KOPT-K1 (cell line): ENCODE measurements around the gene ZDHHC17.
"Not testable (repeated sequence)": the region's sequence is repeated elsewhere in the genome, so short reads cannot be mapped to it uniquely, and the experiment has no call there.

Experiments
- H3K27ac ChIP-seq: fragments of 200-600 bp; sonication (generic); 2 replicates; pipeline ENCODE4 v1.5.1; 2016; ENCODE audit warnings: antibody characterized with exemption, mild to moderate bottlenecking, low read depth, low read length; ENCODE audit not compliant: poor library complexity, severe bottlenecking
- H3K36me3 ChIP-seq: fragments of 200-600 bp; sonication (generic); 2 replicates; pipeline ENCODE4 v1.5.1; 2017; ENCODE audit warnings: antibody characterized with exemption, mild to moderate bottlenecking, low read length, moderate library complexity; ENCODE audit not compliant: insufficient read depth
- H3K9me3 ChIP-seq: fragments of 200-600 bp; sonication (generic); 2 replicates; pipeline ENCODE4 v1.5.1; 2017; ENCODE audit warnings: antibody characterized with exemption, low read length, mild to moderate bottlenecking; ENCODE audit not compliant: insufficient read depth, poor library complexity, severe bottlenecking

Gene ZDHHC17, protein sequence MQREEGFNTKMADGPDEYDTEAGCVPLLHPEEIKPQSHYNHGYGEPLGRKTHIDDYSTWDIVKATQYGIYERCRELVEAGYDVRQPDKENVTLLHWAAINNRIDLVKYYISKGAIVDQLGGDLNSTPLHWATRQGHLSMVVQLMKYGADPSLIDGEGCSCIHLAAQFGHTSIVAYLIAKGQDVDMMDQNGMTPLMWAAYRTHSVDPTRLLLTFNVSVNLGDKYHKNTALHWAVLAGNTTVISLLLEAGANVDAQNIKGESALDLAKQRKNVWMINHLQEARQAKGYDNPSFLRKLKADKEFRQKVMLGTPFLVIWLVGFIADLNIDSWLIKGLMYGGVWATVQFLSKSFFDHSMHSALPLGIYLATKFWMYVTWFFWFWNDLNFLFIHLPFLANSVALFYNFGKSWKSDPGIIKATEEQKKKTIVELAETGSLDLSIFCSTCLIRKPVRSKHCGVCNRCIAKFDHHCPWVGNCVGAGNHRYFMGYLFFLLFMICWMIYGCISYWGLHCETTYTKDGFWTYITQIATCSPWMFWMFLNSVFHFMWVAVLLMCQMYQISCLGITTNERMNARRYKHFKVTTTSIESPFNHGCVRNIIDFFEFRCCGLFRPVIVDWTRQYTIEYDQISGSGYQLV

DNA sequence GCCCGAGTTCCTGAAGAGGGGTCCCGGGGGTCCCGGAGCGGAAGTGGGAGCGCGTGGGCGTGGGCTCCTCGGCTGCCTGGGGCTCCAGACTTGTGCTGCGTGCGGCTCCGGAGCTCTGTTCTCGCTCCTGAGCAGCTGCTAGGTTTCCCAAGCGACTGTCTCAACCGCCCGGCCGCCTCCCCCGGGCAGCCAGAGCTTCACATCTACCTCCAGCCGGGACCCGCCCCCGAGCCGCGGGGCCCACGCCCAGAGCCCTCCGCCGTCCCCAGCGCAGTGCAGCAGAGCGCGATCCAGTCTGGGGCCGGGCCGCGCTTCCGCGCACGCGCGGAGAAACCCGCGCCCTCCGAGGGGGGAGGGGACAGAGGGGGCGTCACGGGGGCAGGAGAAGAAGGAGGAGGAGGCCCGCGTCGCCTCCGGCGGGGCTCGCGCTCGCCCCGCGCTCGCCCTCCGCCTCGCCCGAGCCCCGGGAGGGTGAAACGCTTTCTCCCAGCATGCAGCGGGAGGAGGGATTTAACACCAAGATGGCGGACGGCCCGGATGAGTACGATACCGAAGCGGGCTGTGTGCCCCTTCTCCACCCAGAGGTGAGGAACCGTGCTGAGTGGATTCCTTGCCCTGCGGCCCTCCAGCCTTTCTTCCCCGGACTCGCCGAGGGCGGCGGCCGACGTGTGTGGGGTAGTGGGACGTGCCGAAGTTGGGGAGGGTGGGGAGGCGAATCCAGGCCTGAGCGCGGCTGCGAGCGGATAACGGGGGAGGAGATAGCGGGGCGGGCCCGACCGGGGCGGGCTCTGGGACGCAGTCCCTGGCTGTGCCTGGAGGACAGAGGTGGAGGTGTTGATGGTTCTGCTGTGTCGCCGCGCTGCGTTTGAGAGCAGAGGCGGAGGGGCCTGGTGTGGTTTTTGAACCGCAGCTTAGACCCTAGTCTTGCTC is at the start of gene ZDHHC17:
TSS of gene ZDHHC17 (plus strand) at position 370 of the 930 bp plus-strand sequence. CDS start at position 492, 122 bp downstream.
- Histone ChIP-seq H3K36me3 (no peaks in the 10 kb centered on the region), H3K9me3 (no peaks in the 10 kb centered on the region)

DNA sequence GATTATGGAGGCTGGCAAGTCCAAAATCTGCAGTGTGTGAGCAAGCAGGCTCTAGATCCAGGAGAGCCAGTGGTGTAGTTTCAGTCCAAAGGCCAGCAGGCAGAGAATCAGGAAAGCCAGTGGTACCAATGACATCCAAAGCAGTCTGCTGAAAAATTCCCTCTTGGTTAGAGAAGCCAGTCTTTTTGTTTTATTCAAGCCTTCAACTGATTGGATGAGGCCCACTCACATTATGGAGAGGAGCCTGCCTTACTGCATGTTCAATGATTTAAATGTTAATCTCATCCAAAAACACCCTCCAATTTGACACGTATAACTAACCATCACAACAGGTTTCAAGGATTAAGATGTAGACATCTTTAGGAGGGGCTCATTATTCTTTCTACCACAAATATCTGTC is 49.5 kb upstream of the ZDHHC17 start:
- Histone ChIP-seq H3K36me3 (no peaks in the 10 kb centered on the region), H3K27ac (no peak overlapping the region)

More for the DNA sequence above, at the start of gene ZDHHC17:
- peak within 1 kb of the TSS; percentile 92 for H3K27ac ChIP-seq

DNA sequence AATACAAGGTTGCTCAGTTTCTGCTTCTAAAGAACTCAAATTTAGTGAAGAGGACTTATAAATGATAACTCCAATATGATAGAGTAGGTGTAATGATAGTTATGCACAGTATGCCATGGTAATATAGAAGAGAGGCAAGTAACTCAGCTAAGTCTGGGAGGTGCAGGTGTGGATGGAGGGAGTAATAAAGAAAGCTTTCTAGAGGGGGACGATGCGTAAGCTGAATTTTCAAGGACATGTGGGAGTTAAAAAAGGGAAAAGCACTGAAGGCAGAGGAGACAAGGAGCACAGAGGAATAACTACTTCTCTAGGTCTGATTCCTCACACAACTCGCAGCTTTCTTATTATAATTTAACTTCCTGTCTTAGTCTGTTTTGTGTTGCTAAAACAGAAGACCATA is 49.1 kb upstream of the ZDHHC17 start:
- H3K9me3 ChIP-seq, result no peaks in the 10 kb centered on the region
- no peak overlapping the region for H3K27ac ChIP-seq
- no peaks in the 10 kb centered on the region for H3K36me3 ChIP-seq

More for the DNA sequence above, 49.5 kb upstream of the ZDHHC17 start:
- H3K9me3 ChIP-seq, result no peaks in the 10 kb centered on the region

DNA sequence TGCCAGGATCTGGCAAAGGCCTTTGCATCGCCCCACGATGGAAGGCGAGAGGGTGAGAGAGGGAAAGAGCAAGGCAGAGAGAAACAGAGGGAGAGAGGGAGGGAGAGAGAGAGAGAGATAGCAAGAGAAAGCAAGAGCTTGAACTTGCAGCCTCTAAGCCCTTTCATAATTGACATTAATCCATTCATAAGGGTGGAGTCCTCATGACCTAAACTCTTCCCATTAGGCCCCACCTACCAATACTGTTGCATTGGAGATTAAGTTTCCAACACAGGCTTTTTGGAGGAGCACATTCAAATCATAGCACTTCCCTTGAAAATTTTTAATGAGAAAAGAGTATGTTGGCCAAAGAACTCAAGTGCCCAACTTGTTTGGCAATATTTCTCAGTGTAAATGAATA is 48.6 kb upstream of the ZDHHC17 start:
- Histone ChIP-seq H3K27ac (no peak overlapping the region), H3K36me3 (no peaks in the 10 kb centered on the region), H3K9me3 (no peaks in the 10 kb centered on the region)

- no peaks in the 10 kb centered on the region for H3K9me3 ChIP-seq
- no peaks in the 10 kb centered on the region for H3K36me3 ChIP-seq
- no peak overlapping the region for H3K27ac ChIP-seq
These were observed 46.6 kb upstream of the ZDHHC17 start for GRCh38 chr12:76717314-76717713.

DNA sequence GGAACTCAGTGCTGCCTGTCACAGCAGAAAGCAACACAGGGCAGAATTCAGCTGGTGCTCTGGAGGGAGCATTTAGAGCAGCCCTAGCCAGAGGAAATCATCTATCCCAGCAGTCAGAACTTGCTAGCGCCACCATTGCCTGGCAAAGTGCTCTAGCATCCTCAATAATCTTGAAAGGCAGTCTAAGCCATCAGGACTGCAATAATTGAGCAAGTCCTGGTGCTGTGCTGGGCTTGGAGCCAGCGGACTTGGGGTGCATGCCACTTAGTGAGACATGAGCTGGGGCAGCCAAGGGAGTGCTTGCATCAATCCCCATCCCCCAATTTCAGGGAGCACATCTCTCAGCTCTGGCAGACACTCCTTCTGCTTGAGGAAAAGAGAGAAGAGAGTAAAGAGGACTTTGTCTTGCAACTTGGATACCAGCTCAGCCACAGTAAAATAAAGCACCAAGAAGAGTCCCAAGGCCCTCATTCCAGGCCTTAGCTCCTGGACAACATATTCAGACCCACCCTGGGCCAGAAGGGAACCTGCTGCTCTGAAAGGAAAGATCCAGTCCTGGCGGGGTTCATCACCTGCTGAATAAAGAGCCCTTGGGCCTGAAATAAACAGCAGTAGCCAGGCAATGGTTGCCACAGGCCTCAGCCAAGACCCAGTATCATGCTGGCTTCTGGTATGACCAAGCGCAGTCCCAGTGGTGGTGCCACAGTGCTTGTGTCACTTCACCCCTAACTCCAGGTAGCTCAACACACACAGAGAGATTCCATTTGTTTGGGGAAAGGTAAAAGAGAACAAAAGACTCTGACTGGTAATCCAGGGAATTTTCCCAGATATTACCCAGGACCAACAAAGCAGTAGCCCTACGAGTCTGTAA is 44.5 kb upstream of the ZDHHC17 start:
- Histone ChIP-seq H3K9me3 (no peaks in the 10 kb centered on the region), H3K27ac (no peak overlapping the region), H3K36me3 (no peaks in the 10 kb centered on the region)

GRCh38 chr12:76720068-76720467 is 43.8 kb upstream of the ZDHHC17 start:
- Histone ChIP-seq H3K27ac (no peak overlapping the region), H3K9me3 (no peaks in the 10 kb centered on the region), H3K36me3 (no peaks in the 10 kb centered on the region)

DNA sequence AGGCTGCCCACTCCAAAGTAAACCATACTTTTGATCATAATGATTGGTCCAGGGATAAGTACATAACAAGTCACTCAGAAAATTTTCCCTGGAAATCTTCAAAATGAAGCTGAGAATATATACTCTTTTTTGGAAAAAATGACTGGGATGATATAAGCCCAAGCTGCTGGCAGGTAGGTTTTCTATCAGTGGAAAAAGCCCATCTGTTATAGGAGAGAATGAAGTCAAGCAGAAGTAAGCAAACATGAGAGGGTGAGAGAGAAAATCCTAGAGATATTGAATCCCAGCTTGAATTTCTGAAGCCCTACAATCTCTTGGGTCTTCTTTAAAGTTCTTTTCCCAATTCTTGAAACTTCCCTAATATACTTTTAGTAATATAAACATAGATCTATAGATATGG is 37.3 kb upstream of the ZDHHC17 start:
- Histone ChIP-seq H3K27ac (no peak overlapping the region), H3K9me3 (no peaks in the 10 kb centered on the region), H3K36me3 (no peaks in the 10 kb centered on the region)

DNA sequence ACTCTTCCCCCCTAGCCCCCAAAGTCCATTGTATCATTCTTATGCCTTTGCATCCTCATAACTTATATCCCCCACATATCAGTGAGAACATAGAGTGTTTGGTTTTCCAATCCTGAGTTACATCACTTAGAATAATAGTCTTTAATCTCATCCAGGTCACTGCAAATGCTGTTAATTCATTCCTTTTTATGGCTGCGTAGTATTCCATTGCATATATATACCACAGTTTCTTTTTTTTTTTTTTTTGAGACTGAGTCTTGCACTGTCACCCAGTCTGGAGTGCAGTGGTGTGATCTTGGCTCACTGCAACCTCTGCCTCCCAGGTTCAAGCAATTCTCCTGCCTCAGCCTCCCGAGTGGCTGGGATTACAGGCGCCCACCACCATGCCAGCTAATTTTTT is 31.7 kb upstream of the ZDHHC17 start:
- not testable (repeated sequence) for H3K36me3 ChIP-seq, H3K9me3 ChIP-seq, H3K27ac ChIP-seq

GRCh38 chr12:76737689-76738088 is 26.2 kb upstream of the ZDHHC17 start:
- not testable (repeated sequence) for H3K36me3 ChIP-seq, H3K9me3 ChIP-seq, H3K27ac ChIP-seq

DNA sequence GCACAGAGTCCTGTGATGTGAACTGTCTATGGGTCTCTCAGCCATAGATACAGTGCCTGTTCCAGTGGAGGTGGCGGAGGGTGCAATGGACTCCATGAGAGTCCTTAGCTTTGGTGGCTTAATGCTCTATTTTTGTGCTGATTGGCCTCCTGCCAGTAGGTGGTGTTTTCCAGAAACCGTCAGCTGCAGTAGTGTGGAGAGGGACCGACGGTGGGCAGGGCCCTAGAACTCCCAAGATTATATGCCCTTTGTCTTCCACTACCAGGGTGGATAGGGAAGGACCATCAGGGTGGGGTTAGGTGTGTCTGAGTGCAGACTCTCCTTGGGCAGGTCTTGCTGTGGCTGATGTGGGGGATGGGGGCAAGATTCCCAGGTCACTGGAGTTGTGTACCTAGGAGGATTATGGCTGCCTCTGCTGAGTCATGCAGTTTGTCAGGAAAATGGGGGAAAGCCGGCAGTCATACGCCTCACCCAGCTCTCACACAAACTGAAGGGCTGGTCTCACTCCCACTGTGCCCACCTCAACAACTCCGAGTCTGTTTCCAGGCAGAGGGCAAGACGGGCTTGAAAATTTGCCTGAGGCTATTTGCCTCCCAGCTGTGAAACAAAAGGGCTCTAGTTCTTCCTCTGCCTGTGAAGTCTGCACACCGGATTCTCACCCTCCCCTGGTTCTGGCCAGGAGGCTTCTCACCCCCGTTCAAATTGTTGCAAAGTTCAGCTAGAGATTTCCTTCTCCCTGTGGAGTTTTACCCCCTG is 24.9 kb upstream of the ZDHHC17 start:
- no peaks in the 10 kb centered on the region for H3K36me3 ChIP-seq
- H3K9me3 ChIP-seq, result peaks cover 10% of the 10 kb centered on the region
- no peak overlapping the region for H3K27ac ChIP-seq

GRCh38 chr12:76739896-76740295 is 24.0 kb upstream of the ZDHHC17 start:
- H3K27ac ChIP-seq, result no peak overlapping the region
- H3K36me3 ChIP-seq, result no peaks in the 10 kb centered on the region
- peaks cover 10% of the 10 kb centered on the region for H3K9me3 ChIP-seq

- Histone ChIP-seq H3K9me3 (peaks cover 10% of the 10 kb centered on the region), H3K36me3 (no peaks in the 10 kb centered on the region)
These were observed 23.4 kb upstream of the ZDHHC17 start for GRCh38 chr12:76740501-76740900.

DNA sequence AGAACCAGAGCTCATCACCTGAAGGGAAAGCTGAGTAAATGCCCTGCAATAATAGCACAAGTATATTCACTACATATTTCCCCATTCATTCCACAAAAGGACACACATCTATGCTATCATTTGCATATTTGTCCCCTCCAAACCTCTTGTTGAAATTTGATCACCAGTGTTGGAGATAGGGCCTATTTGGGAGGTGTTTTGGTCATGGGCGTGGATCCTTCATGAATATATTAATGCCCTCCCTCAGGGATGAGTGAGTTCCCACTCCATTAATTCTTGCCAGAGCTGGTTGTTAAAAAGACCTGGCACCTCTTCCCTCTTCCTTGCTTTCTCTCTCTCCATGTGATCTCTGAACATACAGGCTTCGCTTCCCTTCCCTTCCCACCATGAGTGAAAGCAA is 18.6 kb upstream of the ZDHHC17 start:
- Histone ChIP-seq H3K9me3 (no peaks in the 10 kb centered on the region), H3K36me3 (no peaks in the 10 kb centered on the region)

More at GRCh38 chr12:76740501-76740900, 23.4 kb upstream of the ZDHHC17 start:
- no peak overlapping the region for H3K27ac ChIP-seq

More for the DNA sequence above, 18.6 kb upstream of the ZDHHC17 start:
- no peak overlapping the region for H3K27ac ChIP-seq
